NCI-H128 (cell line): ENCODE results near the gene RPL28.
A peak's percentile ranks its signal among the peaks of the same experiment; 100 is the strongest.

Source experiments
- DNase-seq: peaks from one replicate; lab custom pipeline; 2025; ENCODE audit not compliant: unreplicated experiment; lab: John Stamatoyannopoulos, UW

RPL28 gene

GRCh38 chr19:55372316-55373081, 13.2 kb upstream of the RPL28 start:
- no peak for DNase-seq

- no peak for DNase-seq
Observed at GRCh38 chr19:55373306-55373992, 12.3 kb upstream of the RPL28 start.

- DNase-seq: no peak
Observed at GRCh38 chr19:55373993-55374757, 11.6 kb upstream of the RPL28 start.

GRCh38 chr19:55376241-55376933, 9.3 kb upstream of the RPL28 start, which contains the start of gene TMEM190:
Gene TMEM190, plus strand, starts transcription at chr19:55376826. Its CDS starts 28 bp downstream, at chr19:55376854.
- no peak for DNase-seq

GRCh38 chr19:55377356-55378131, 8.2 kb upstream of the RPL28 start:
- no peak for DNase-seq

- DNase-seq: no peak
Observed at GRCh38 chr19:55379174-55379573, 6.6 kb upstream of the RPL28 start.

GRCh38 chr19:55382013-55382412, 3.7 kb upstream of the RPL28 start:
- DNase-seq: no peak

- DNase-seq: no peak
Observed at GRCh38 chr19:55382522-55383054, 3.1 kb upstream of the RPL28 start.

- no peak for DNase-seq
Observed at GRCh38 chr19:55383279-55384130, 2.2 kb upstream of the RPL28 start.

- no peak for DNase-seq
Observed at GRCh38 chr19:55384131-55384919, 1.4 kb upstream of the RPL28 start, which contains the start of gene TMEM238. Gene TMEM238, minus strand, starts transcription at chr19:55384292. Its CDS starts 33 bp downstream, at chr19:55384259.

- DNase-seq: peak; percentile 95
Observed at GRCh38 chr19:55384920-55385723, 610 bp upstream of the RPL28 start.

- no peak for DNase-seq
Observed at GRCh38 chr19:55386493-55386971, 800 bp downstream of the RPL28 start.

GRCh38 chr19:55387736-55388497, 2.2 kb downstream of the RPL28 start:
- DNase-seq: no peak

GRCh38 chr19:55389386-55390317, 3.9 kb downstream of the RPL28 start:
- DNase-seq: no peak

- DNase-seq: no peak
Observed at GRCh38 chr19:55390461-55390880, 4.7 kb downstream of the RPL28 start.
